Measurements from ENCODE around the gene CYP8B1. TPM values are rescaled to one million over a fixed set of nuclear protein-coding genes. Genes with fewer than 3 reads are reported as not detected.

The CYP8B1 gene
- total RNA-seq, result not detected in 2 replicates

GRCh38 chr3:42875325-42876151, at the start of gene CYP8B1:
CYP8B1 (minus strand) TSS chr3:42875879; CDS start chr3:42875816, 63 bp downstream.

GRCh38 chr3:42906070-42906847, 30.6 kb upstream of the CYP8B1 start, which contains the start of gene ZNF662:
ZNF662 (plus strand) TSS chr3:42906142; CDS start chr3:42908115, 1,973 bp downstream.

Other genes starting within 250 kb of the CYP8B1 start
- 17.5 and 21.8 TPM in 2 replicates for gene ZBTB47, start 222.2 kb downstream of the CYP8B1 start, total RNA-seq
- not detected in 2 replicates for gene KLHL40, start 190.3 kb downstream of the CYP8B1 start, total RNA-seq
- gene HHATL, start 173.1 kb downstream of the CYP8B1 start, total RNA-seq, result not detected in 2 replicates
- 0.22 and 0.26 TPM in 2 replicates for gene CCDC13, start 102.6 kb downstream of the CYP8B1 start, total RNA-seq
- gene HIGD1A, start 71.4 kb downstream of the CYP8B1 start, total RNA-seq, result 91.9 and 94.5 TPM in 2 replicates
- gene ACKR2, start 66.4 kb downstream of the CYP8B1 start, total RNA-seq, result 5.4 and 12.5 TPM in 2 replicates
- 0.33 and 2.1 TPM in 2 replicates for gene ZNF662, start 30.3 kb upstream of the CYP8B1 start, total RNA-seq
- under 0.01 and 0.09 TPM in 2 replicates for gene GASK1A, start 103.4 kb upstream of the CYP8B1 start, total RNA-seq
- gene POMGNT2, start 230.2 kb upstream of the CYP8B1 start, total RNA-seq, result 3.4 and 4.0 TPM in 2 replicates